ENCODE results near the gene NNT.

DNA sequence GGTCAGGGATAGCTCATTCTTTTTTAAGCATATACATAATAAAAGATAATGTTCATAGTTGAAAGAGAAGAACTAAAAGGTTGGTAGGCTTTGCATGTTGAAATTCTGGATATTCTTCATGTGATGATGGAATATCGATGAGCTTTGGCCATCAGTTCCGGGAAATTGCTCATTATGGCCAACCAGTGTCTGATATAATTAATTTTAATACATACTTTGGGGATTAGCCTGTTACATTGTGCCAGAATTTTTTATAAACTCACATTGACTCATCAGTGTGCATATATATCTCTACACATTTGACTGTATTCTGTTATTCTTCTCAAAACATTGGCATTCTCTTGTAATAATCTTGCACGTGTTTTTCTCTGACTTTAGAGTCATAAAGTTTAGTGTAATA lies 84.3 kb downstream of the NNT start:
- TF ChIP-seq GATA2 (IDR thresholded peaks at IDR 0.05; ENCODE audit: low read depth, low read length), result no peak
- no peak for TF ChIP-seq GATA3 (IDR thresholded peaks at IDR 0.05; ENCODE audit: low read depth, low read length)

Data from SH-SY5Y (cell line).